GM18858 (cell line): ENCODE results near the gene EIF3L.

ENCODE experiments used
- ATAC-seq: cut with Tn5 transposase; IDR thresholded peaks from one replicate; pipeline ENCODE4 v1.9.1; 2021; ENCODE audit not compliant: unreplicated experiment

Gene EIF3L

GRCh38 chr22:37904572-37905533 lies 55.6 kb downstream of the EIF3L start:
- no peak for ATAC-seq

GRCh38 chr22:37905534-37906363 lies 56.5 kb downstream of the EIF3L start, which contains the start of gene MICALL1:
Gene MICALL1 (plus strand): TSS chr22:37906297. CDS start chr22:37906423, 126 bp downstream.
- no peak for ATAC-seq

- ATAC-seq: no peak
Measured at GRCh38 chr22:37906364-37907008, 57.3 kb downstream of the EIF3L start.

GRCh38 chr22:37907036-37907954 lies 58.1 kb downstream of the EIF3L start:
- no peak for ATAC-seq

GRCh38 chr22:37909766-37910165 lies 60.5 kb downstream of the EIF3L start:
- ATAC-seq: no peak

GRCh38 chr22:37910890-37911672 lies 61.9 kb downstream of the EIF3L start:
- no peak for ATAC-seq

GRCh38 chr22:37911697-37912096 lies 62.5 kb downstream of the EIF3L start:
- ATAC-seq: no peak

GRCh38 chr22:37912171-37912570 lies 63.0 kb downstream of the EIF3L start:
- ATAC-seq: no peak

GRCh38 chr22:37913233-37913721 lies 64.1 kb downstream of the EIF3L start:
- ATAC-seq: no peak

GRCh38 chr22:37916311-37916710 lies 67.1 kb downstream of the EIF3L start:
- no peak for ATAC-seq

GRCh38 chr22:37917874-37918548 lies 68.8 kb downstream of the EIF3L start:
- ATAC-seq: no peak

GRCh38 chr22:37918580-37919270 lies 69.5 kb downstream of the EIF3L start:
- ATAC-seq: no peak

- ATAC-seq: no peak
Measured at GRCh38 chr22:37920126-37920525, 70.9 kb downstream of the EIF3L start.

GRCh38 chr22:37922191-37922590 lies 73.0 kb downstream of the EIF3L start:
- ATAC-seq: no peak

- no peak for ATAC-seq
Measured at GRCh38 chr22:37923927-37924326, 74.7 kb downstream of the EIF3L start.

- ATAC-seq: no peak
Measured at GRCh38 chr22:37924386-37925065, 75.3 kb downstream of the EIF3L start.

GRCh38 chr22:37925330-37925729 lies 76.1 kb downstream of the EIF3L start:
- no peak for ATAC-seq
